Tibial nerve (tissue), 4 donors: ENCODE measurements around the gene MAP2. TPM values are rescaled to one million over a fixed set of nuclear protein-coding genes. Genes with fewer than 3 reads are reported as not detected.

ENCODE experiments used
- DNase-seq, 2 donors: peaks; one replicate each; pipeline ENCODE4 v3.0.0-alpha.2; 2019; ENCODE audit warnings: low spot score in 2 of 2
- H3K27ac ChIP-seq, 4 donors: fragments of 200-600 bp; sonication (generic) in 3 of 4; one replicate each; pipeline ENCODE4 v1.5.1; 2017 to 2019; ENCODE audit warnings: mild to moderate bottlenecking in 1 of 4
- H3K27me3 ChIP-seq, 2 donors: fragments of 200-600 bp; sonication (generic) in 1 of 2; one replicate each; pipeline versions ENCODE4 v1.5.1 to v1.6.0; 2017 to 2019
- H3K36me3 ChIP-seq, 3 donors: fragments of 200-600 bp; sonication (generic); one replicate each; pipeline ENCODE4 v1.5.1; 2018 to 2019
- H3K4me1 ChIP-seq, 4 donors: fragments of 200-600 bp; sonication (generic) in 3 of 4; one replicate each; pipeline ENCODE4 v1.5.1; 2017 to 2019
- H3K4me3 ChIP-seq, 4 donors: fragments of 200-600 bp; sonication (generic) in 3 of 4; one replicate each; pipeline ENCODE4 v1.5.1; 2017 to 2019; ENCODE audit warnings: mild to moderate bottlenecking in 1 of 4, moderate library complexity in 1 of 4
- H3K9me3 ChIP-seq, 4 donors: fragments of 200-600 bp; sonication (generic) in 3 of 4; one replicate each; pipeline ENCODE4 v1.5.1; 2017 to 2019
- CTCF ChIP-seq, 5 experiments: fragments of 200-600 bp in 3 of 5; fragments of 450-650 bp in 2 of 5; sonication (generic) in 3 of 5; IDR thresholded peaks; one replicate each; pipeline ENCODE4 v1.5.1; 2016 to 2019; ENCODE audit warnings: antibody characterized with exemption in 5 of 5, mild to moderate bottlenecking in 3 of 5, moderate library complexity in 2 of 5
- EP300 ChIP-seq, 2 donors: sonication (generic); formaldehyde crosslinking; IDR thresholded peaks; one replicate each; pipeline ENCODE4 v1.6.1; 2017; ENCODE audit warnings: antibody characterized with exemption in 2 of 2, mild to moderate bottlenecking in 1 of 2
- POLR2A ChIP-seq, 2 donors: fragments of 450-650 bp; IDR thresholded peaks; one replicate each; pipeline ENCODE4 v1.6.1; 2017; ENCODE audit warnings: antibody characterized with exemption in 2 of 2, mild to moderate bottlenecking in 2 of 2, moderate library complexity in 2 of 2
- WGBS, 2 donors: methylation state at CpG; one replicate each; pipeline ENCODE4 v1.1.5; 2018; 5-methylcytosine and 5-hydroxymethylcytosine counted together
- total RNA-seq, 4 donors: library from RNA; depleted of rRNA; stranded (reverse); fragments of >200 nt; gene quantifications; one replicate each; pipeline ENCODE4 v1.1.0, GENCODE V29; 2016

The MAP2 gene
- total RNA-seq, 4 donors from 2014 or later, result 14.7 to 31.7 (median 21.3) TPM

DNA sequence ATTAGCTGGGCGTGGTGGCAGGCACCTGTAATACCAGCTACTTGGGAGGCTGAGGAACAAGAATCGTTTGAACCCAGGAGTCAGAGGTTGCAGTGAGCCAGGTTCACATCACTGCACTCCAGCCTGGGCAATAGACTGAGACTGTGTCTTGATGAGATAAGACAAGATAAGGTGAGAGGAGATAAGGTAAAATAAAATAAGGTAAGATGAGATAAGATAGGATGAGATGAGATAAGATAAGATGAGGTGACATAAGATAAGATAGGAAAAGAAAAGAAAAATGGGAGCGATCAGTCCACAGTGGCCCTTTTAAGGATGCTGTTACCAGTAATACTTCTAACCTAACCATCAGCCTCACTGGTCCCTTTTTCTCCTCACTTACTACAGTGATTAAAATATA, 213.4 kb downstream of the MAP2 start:
- Histone ChIP-seq H3K36me3 (no peaks in the 10 kb centered on the region), H3K27ac (no peak overlapping the region), H3K27me3 (no peaks in the 10 kb centered on the region), H3K4me1 (peaks cover 0 to 14% (median 0%) of the 10 kb centered on the region in 4 donors), H3K4me3 (no peak overlapping the region), H3K9me3 (no peaks in the 10 kb centered on the region)
- WGBS, 2 donors, result 91 to 92% methylated on average over 3 of the region's 3 CpGs
- TF ChIP-seq CTCF (IDR thresholded peaks at IDR 0.05), result no peak
- no peak for TF ChIP-seq POLR2A (IDR thresholded peaks at IDR 0.05)
- TF ChIP-seq EP300 (IDR thresholded peaks at IDR 0.05), result no peak
- no peak for DNase-seq

- H3K4me1 ChIP-seq, result peaks cover 0 to 14% (median 0%) of the 10 kb centered on the region in 4 donors
- WGBS, 2 donors, result 80 to 84% methylated on average over 2 of the region's 2 CpGs
- H3K4me3 ChIP-seq, result no peak overlapping the region
- DNase-seq, result no peak
- H3K27me3 ChIP-seq, result no peaks in the 10 kb centered on the region
- TF ChIP-seq EP300 (IDR thresholded peaks at IDR 0.05) (no peak), CTCF (IDR thresholded peaks at IDR 0.05) (no peak), POLR2A (IDR thresholded peaks at IDR 0.05) (no peak)
- no peak overlapping the region for H3K27ac ChIP-seq
- H3K36me3 ChIP-seq, result no peaks in the 10 kb centered on the region
- H3K9me3 ChIP-seq, result no peaks in the 10 kb centered on the region
Observed at GRCh38 chr2:209638346-209638745, 214.5 kb downstream of the MAP2 start.

DNA sequence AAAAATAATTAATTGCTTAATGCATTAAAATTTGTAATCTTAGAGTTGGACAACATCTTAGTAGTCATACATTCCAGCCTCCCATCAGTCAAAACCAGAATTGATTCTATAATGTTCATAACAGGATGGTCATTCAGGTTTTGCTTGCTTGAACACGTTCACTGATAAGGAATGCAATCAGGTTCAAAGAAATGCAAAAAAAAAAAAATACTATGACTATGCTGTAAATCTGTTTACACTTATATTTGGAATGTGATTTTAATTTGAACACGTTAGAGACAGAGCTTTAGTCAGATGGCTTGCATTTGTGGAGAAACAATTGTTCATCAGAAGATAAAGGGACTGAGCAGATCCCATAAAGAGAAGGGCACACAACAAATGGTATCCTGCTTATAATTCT, 216.5 kb downstream of the MAP2 start:
- H3K36me3 ChIP-seq, result no peaks in the 10 kb centered on the region
- no peaks in the 10 kb centered on the region for H3K27me3 ChIP-seq
- 77 to 83% methylated on average over 2 of the region's 2 CpGs for WGBS, 2 donors
- no peak overlapping the region for H3K4me3 ChIP-seq
- TF ChIP-seq POLR2A (IDR thresholded peaks at IDR 0.05), result no peak
- no peak for TF ChIP-seq EP300 (IDR thresholded peaks at IDR 0.05)
- TF ChIP-seq CTCF (IDR thresholded peaks at IDR 0.05), result no peak
- H3K4me1 ChIP-seq, result peaks cover 0 to 12% (median 0%) of the 10 kb centered on the region in 4 donors
- no peak for DNase-seq
- H3K9me3 ChIP-seq, result no peaks in the 10 kb centered on the region
- no peak overlapping the region for H3K27ac ChIP-seq

DNA sequence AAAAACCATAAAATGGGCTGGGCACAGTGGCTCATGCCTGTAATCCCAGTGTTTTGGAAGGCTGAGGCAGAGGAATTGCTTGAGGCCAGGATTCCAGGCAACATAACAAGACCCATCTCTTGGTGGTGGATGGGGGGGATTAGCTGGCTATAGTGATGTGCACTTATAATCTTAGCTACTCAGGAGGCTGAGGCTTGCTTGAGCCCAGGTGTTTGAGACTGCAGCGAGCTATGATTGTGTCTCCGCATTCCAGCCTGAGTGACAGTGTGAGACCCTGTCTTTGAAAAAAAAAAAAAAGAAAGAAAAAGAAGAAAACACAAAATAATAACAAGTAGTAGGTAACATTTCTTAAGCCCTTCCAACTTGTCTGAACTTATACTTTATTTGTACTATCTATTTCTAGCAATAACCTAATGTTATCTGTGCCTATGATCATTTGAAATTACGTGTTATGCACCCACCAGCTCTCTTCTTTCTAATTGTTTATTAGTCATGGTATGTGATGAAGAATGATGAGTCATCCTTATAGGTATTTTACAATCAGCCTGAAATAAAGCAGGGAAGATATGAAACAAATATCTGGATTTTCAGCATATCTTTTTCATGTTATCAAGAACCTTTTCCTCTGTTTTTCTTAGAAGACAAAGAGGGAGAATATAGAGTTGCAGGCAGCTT, 218.4 kb downstream of the MAP2 start:
- Histone ChIP-seq H3K9me3 (no peaks in the 10 kb centered on the region), H3K36me3 (no peaks in the 10 kb centered on the region), H3K27ac (no peak overlapping the region), H3K27me3 (no peaks in the 10 kb centered on the region), H3K4me3 (no peak overlapping the region), H3K4me1 (no peaks in the 10 kb centered on the region)
- no peak for DNase-seq
- no peak for TF ChIP-seq CTCF (IDR thresholded peaks at IDR 0.05)
- no peak for TF ChIP-seq EP300 (IDR thresholded peaks at IDR 0.05)
- 94 to 99% methylated on average over 3 of the region's 3 CpGs for WGBS, 2 donors

- Histone ChIP-seq H3K36me3 (no peaks in the 10 kb centered on the region), H3K4me1 (peaks cover 0 to 7% (median 0%) of the 10 kb centered on the region in 4 donors), H3K4me3 (no peak overlapping the region), H3K27me3 (no peaks in the 10 kb centered on the region), H3K9me3 (no peaks in the 10 kb centered on the region), H3K27ac (no peak overlapping the region)
- DNase-seq, result no peak
- TF ChIP-seq CTCF (IDR thresholded peaks at IDR 0.05), result no peak
- no peak for TF ChIP-seq POLR2A (IDR thresholded peaks at IDR 0.05)
- no peak for TF ChIP-seq EP300 (IDR thresholded peaks at IDR 0.05)
Observed at GRCh38 chr2:209644842-209645241, 221.0 kb downstream of the MAP2 start.
